ENCODE results near the gene SLC9A1.

The SLC9A1 gene

GRCh38 chr1:27074175-27074780, 80.6 kb downstream of the SLC9A1 start:
- H3K9me3 ChIP-seq (ENCODE audit: severe bottlenecking) = no peaks in the 10 kb centered on the region
- no peak for ATAC-seq (ENCODE audit: low read depth)
- TF ChIP-seq CTCF (IDR thresholded peaks at IDR 0.05; ENCODE audit: poor library complexity, severe bottlenecking) = no peak
- H3K4me1 ChIP-seq (ENCODE audit: insufficient read depth, poor library complexity, severe bottlenecking) = no peaks in the 10 kb centered on the region
- H3K36me3 ChIP-seq (ENCODE audit: low read depth) = no peaks in the 10 kb centered on the region
- H3K4me3 ChIP-seq (ENCODE audit: severe bottlenecking) = no peak overlapping the region
- no peak for DNase-seq (ENCODE audit: low spot score)
- H3K27ac ChIP-seq (ENCODE audit: poor library complexity, severe bottlenecking) = no peak overlapping the region
- H3K27me3 ChIP-seq (ENCODE audit: insufficient read depth, poor library complexity, severe bottlenecking) = peaks cover 2% of the 10 kb centered on the region

GRCh38 chr1:27071049-27071416, 83.9 kb downstream of the SLC9A1 start:
- H3K4me1 ChIP-seq (ENCODE audit: insufficient read depth, poor library complexity, severe bottlenecking) = no peaks in the 10 kb centered on the region
- H3K9me3 ChIP-seq (ENCODE audit: severe bottlenecking) = no peaks in the 10 kb centered on the region
- no peak for TF ChIP-seq CTCF (IDR thresholded peaks at IDR 0.05; ENCODE audit: poor library complexity, severe bottlenecking)
- H3K36me3 ChIP-seq (ENCODE audit: low read depth) = no peaks in the 10 kb centered on the region
- no peaks in the 10 kb centered on the region for H3K27me3 ChIP-seq (ENCODE audit: insufficient read depth, poor library complexity, severe bottlenecking)
- DNase-seq (ENCODE audit: low spot score) (no peak), ATAC-seq (ENCODE audit: low read depth) (peak; percentile 40; the same call in 1 of the 3 replicates)
- H3K4me3 ChIP-seq (ENCODE audit: severe bottlenecking) = no peak overlapping the region
- no peak overlapping the region for H3K27ac ChIP-seq (ENCODE audit: poor library complexity, severe bottlenecking)

- Histone ChIP-seq H3K27me3 (ENCODE audit: insufficient read depth, poor library complexity, severe bottlenecking) (no peaks in the 10 kb centered on the region), H3K9me3 (ENCODE audit: severe bottlenecking) (no peaks in the 10 kb centered on the region), H3K4me3 (ENCODE audit: severe bottlenecking) (no peak overlapping the region), H3K27ac (ENCODE audit: poor library complexity, severe bottlenecking) (no peak overlapping the region), H3K36me3 (ENCODE audit: low read depth) (no peaks in the 10 kb centered on the region), H3K4me1 (ENCODE audit: insufficient read depth, poor library complexity, severe bottlenecking) (no peaks in the 10 kb centered on the region)
- TF ChIP-seq CTCF (IDR thresholded peaks at IDR 0.05; ENCODE audit: poor library complexity, severe bottlenecking) = no peak
- ATAC-seq (ENCODE audit: low read depth) (no peak; the same call in 2 of the 3 replicates), DNase-seq (ENCODE audit: low spot score) (no peak)
Measured at GRCh38 chr1:27070390-27071048, 84.4 kb downstream of the SLC9A1 start.

- Histone ChIP-seq H3K27me3 (ENCODE audit: insufficient read depth, poor library complexity, severe bottlenecking) (no peaks in the 10 kb centered on the region), H3K4me1 (ENCODE audit: insufficient read depth, poor library complexity, severe bottlenecking) (no peaks in the 10 kb centered on the region), H3K9me3 (ENCODE audit: severe bottlenecking) (no peaks in the 10 kb centered on the region), H3K36me3 (ENCODE audit: low read depth) (no peaks in the 10 kb centered on the region), H3K4me3 (ENCODE audit: severe bottlenecking) (no peak overlapping the region), H3K27ac (ENCODE audit: poor library complexity, severe bottlenecking) (no peak overlapping the region)
- ATAC-seq (ENCODE audit: low read depth) (no peak), DNase-seq (ENCODE audit: low spot score) (no peak)
- TF ChIP-seq CTCF (IDR thresholded peaks at IDR 0.05; ENCODE audit: poor library complexity, severe bottlenecking) = no peak
Measured at GRCh38 chr1:27068922-27069321, 86.0 kb downstream of the SLC9A1 start.

GRCh38 chr1:27065999-27066630, 88.8 kb downstream of the SLC9A1 start:
- ATAC-seq (ENCODE audit: low read depth) (no peak), DNase-seq (ENCODE audit: low spot score) (no peak)
- H3K27me3 ChIP-seq (ENCODE audit: insufficient read depth, poor library complexity, severe bottlenecking) = no peaks in the 10 kb centered on the region
- H3K9me3 ChIP-seq (ENCODE audit: severe bottlenecking) = no peaks in the 10 kb centered on the region
- no peaks in the 10 kb centered on the region for H3K36me3 ChIP-seq (ENCODE audit: low read depth)
- no peaks in the 10 kb centered on the region for H3K4me1 ChIP-seq (ENCODE audit: insufficient read depth, poor library complexity, severe bottlenecking)
- no peak overlapping the region for H3K4me3 ChIP-seq (ENCODE audit: severe bottlenecking)
- no peak overlapping the region for H3K27ac ChIP-seq (ENCODE audit: poor library complexity, severe bottlenecking)
- no peak for TF ChIP-seq CTCF (IDR thresholded peaks at IDR 0.05; ENCODE audit: poor library complexity, severe bottlenecking)

Data from RWPE2 (cell line).